Activated gamma-delta T cell treated with Interleukin-2 at 50 U/mL for 16 hours (primary cell): ENCODE results near the gene MAP2K5.

ENCODE experiments used
- DNase-seq: peaks from one replicate; pipeline ENCODE4 v3.0.0-alpha.2; 2020

MAP2K5 gene

DNA sequence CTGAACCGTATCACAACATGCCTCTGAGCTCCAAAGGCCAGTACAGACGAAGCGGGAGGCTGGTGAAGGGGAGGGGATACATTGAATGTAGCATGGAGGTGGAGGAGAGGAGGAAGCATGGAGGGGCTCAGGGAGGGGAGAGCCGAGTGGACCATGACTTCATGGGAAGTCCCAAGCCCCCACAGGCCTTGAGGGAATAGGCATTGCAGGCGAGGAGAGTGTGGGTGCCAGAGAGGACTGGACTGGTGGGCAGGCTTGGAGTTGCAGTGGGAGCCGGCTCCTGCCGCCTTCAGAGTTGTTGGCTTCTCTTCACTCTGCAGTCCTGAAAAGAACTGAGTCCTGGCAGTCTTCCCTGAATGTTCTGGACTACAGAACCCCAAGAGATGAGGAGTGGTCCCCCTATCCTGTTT is 300.6 kb downstream of the MAP2K5 start:
- DNase-seq, result no peak

DNA sequence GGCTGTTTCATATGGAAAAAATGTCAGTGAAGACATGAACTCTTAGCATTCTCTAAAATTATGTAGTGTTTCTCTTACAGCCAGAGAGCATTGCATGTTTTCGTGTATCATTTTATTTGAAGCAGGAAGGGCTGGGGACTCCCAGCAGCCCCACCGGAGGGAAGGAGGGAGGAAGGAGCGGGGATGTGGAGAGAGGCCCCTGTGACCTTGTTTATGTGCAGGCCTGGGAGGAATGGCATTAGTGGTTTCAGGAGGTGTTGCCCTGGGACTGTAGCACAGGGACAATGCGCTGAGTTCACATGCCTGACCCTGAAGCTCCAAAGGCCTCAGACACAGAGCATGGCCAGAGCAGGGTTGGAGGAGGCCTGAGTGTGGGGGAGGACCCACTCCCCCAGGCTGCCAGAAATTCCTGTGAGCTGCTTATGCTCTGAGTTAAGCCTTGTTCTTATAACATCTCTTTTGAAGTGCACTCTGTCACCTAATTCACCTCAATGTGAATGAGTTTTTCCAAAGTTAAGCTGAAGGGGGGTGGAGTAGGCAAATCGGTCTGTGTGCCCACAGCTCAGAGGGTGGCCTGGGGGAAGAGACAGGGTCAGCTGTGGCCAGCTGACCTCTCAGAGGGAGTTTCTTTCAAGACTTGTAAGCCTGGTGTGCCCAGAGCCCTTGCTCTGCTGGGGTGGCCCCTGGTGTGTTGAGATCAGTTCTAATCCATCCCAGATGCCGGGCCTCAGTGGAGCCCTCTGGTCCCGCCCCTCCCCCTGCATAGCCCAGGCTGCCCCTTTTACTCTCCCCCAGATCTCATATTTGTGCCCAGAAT is 301.3 kb downstream of the MAP2K5 start:
- no peak for DNase-seq

DNA sequence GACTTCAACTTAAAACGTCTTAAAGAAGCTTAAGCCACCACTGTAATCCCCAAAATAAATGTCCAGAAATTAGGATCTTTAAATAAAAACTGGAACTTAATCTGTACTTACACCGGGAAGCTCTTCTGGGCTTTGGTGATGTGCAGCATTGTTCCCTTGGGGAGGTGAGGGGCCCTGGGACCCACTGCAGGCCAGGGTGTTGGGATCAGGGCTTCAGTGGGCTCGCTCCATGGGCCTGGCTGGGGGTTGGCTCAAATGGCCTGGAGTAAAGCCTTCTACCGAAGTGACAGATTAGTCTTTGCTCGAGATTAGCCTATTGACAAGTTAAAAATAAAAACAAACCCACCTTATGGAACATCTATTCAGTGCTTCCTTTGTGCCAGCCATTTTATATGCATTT is 303.5 kb downstream of the MAP2K5 start:
- DNase-seq, result no peak

DNA sequence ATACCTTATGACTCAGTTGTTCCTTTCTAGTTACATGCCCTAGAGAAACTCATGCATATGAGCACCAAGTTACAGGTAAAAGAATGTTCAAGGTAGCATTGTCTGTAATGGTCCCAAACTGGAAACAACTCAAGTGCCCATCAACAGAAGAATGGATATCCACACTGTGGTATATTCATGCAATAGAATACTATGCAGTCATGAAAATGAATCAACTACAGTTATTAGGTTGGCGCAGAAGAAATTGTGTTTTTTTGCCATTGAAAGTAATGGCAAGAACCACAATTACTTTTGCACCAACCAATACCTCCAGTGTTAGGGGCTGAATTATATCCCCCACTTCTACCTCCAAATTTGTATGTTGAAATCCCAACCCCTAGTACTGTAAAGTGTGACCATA is 307.0 kb downstream of the MAP2K5 start:
- DNase-seq, result no peak

- no peak for DNase-seq
Measured at GRCh38 chr15:67850336-67850735, 307.8 kb downstream of the MAP2K5 start.

GRCh38 chr15:67850994-67851571 is 308.6 kb downstream of the MAP2K5 start:
- DNase-seq, result no peak

DNA sequence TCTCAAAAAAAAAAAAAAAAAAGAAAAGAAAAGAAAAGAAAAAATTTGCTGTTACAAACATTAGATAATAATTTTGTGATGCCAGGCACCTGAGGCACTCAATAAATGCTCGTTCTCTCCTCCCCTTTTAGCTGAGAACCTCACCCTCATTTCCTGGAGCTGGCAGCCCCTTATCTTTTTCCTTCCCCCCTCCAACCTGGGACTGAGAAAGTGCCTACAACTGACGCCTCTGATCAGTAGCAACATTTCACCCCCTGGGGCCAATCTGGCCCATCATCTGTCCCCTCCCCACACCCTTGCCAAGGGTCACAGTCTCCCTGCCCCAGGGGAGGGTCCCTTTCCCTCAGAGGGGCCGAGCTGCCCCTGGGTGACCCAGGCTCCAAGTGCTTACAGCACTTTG is 309.9 kb downstream of the MAP2K5 start:
- no peak for DNase-seq

GRCh38 chr15:67853454-67853853 is 311.0 kb downstream of the MAP2K5 start:
- no peak for DNase-seq

GRCh38 chr15:67854358-67854757 is 311.9 kb downstream of the MAP2K5 start:
- DNase-seq, result no peak

GRCh38 chr15:67855842-67856241 is 313.3 kb downstream of the MAP2K5 start:
- DNase-seq, result no peak
